ENCODE data around the gene PPAN.
A peak's percentile ranks its signal among the peaks of the same experiment; 100 is the strongest.

PPAN gene

DNA sequence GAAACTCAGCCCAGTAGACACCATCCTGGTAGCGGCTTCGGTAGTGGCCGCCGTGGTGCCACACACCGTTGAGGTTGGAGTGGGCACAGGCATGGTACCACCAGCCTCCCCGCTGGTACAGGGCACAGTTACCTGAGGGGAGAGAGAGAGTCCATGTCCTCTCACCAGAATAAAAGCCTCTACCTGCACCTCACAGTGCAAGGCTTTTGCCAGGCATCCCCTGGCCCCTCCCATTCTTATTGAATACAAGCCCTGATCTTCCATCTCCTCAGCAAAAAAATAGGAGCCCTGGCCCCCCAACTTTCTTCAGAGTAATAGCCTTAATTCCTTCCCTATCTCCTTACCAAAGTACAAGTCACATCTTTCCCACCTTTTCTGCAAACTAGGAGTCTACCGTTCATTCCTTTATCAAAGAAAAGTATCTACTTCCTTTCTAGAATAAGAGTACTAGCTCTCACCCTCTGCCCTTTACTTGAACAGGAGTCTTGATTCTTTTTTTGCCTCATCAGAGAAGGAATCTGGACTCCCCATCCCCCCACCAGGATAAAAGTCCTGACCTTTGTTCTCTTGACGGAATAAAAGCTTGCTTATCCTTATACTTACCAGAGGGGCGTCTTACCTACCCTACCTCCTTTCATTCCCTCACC lies 13.4 kb upstream of the PPAN start:
- no peak for DNase-seq

- no peak for DNase-seq
These were observed 12.6 kb upstream of the PPAN start for GRCh38 chr19:10093295-10094186.

GRCh38 chr19:10095622-10095947 lies 10.6 kb upstream of the PPAN start:
- DNase-seq = no peak

DNA sequence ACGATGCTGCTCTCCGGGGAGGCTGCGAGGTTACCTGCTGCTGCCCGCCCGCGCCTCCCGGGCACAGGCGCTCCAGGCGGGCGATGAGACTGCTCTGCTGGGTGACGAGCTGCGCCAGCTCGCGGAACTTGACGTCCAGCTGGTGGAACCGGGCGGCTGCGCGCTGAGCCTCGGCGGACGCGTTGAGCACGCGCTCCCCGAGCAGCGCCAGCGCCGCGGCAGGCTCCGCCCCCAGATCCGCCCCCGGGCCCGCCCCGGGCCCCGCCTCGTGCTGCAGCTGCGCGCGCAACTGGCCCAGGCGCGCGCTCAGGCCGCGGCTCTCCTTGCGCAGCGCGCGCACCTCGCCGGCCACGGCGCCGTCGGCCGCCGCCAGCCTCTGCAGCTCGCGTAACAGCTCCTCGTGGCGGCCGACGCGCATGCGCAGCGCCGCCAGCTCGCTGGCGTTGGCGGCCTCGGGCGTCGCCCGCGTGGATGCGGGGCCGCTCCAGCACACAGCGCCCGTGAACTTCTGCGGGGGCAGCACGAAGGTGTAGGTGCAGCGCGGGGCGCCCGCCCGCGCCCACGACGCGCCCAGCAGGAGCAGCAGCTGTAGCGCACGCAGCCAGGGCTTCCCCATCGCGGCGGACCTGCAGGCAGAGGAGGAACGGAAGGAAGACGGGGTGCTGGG lies 10.1 kb upstream of the PPAN start:
- DNase-seq = peak; percentile 37

DNA sequence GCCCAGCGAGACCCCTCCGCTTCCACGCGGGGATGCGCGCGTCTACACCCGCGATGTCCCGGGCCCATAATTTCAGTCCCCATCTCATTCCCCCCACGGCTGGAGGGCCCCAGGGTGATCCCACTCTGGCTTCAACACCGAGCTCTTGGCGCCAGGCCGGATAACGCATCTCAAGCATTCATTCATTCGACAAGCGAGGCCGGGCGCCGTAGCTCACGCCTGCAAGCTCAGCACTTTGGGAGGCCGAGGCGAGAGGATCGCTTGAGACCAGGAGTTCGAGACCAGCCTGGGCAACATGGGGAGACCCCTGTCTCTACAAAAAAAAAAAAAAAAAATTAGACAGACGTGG lies 9.6 kb upstream of the PPAN start:
- no peak for DNase-seq

DNA sequence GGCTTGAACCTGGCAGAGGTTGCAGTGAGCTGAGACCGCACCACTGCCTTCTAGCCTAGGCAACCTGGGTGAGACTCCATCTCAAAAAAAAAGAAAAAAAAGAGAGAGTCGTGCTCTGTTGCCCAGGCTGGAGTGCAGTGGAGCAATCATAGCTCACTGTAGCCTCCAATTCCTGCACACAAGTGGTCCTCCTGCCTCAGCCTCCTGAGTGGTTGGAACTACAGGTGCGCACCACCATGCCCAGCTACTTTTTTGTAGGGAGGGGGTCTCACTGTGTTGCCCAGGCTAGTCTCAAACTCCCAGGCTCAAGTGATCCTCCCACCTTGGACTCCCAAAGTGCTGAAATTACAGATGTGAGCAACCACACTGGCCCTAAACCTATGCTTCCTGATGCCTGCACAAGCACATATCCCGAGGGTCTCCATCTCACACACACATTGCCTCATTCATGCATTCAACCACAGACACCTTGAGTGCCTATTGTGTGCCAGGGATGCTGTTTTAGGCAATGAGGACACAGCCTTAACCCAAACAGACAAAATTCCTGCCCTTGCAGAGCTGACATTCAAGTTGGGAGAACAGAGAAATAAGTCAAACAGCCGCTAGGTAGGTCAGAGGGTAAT lies 5.9 kb upstream of the PPAN start:
- DNase-seq = no peak

- DNase-seq = no peak
These were observed 3.4 kb upstream of the PPAN start for GRCh38 chr19:10102787-10103236.

DNA sequence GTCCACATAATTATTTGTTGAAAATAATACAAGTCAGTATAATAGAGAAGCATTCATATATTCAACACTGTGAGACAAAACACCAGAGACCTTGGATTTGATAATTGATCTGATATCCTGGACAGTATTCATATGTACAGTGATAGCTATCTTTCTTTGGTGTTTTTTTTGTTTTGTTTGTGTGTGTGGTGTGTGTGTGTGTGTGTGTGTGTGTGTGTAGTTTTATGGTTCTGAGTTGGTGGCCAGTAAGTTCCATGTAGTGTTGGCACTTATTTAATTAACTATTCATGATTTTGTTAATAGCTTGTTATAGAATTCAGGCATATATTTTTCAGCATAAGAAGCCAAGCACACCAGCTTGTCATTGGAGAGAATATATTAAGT lies 2.0 kb upstream of the PPAN start:
- DNase-seq = no peak

- no peak for DNase-seq
These were observed 1.3 kb upstream of the PPAN start for GRCh38 chr19:10104665-10105508.

- no peak for DNase-seq
These were observed 558 bp upstream of the PPAN start for GRCh38 chr19:10105509-10106099.

- DNase-seq = no peak
These were observed 1.1 kb downstream of the PPAN start for GRCh38 chr19:10107254-10107653.

GRCh38 chr19:10107817-10108367 lies 1.7 kb downstream of the PPAN start:
- DNase-seq = no peak

- DNase-seq = no peak
These were observed 3.4 kb downstream of the PPAN start for GRCh38 chr19:10109528-10109927.

GRCh38 chr19:10110076-10110971 lies 4.2 kb downstream of the PPAN start:
- no peak for DNase-seq

DNA sequence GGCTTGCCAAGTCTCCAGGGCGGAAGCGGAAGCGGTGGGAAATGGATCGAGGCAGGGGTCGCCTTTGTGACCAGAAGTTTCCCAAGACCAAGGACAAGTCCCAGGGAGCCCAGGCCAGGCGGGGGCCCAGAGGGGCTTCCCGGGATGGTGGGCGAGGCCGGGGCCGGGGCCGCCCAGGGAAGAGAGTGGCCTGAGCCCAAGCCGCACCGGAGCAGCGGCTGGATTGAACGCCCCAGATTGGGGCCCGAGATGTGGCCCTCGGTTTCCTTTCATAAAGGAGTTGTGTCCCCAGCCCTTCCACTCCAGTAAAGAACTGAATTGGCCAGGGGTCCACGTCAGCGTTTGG lies 4.8 kb downstream of the PPAN start:
- DNase-seq = no peak

- DNase-seq = no peak
These were observed 5.2 kb downstream of the PPAN start, which contains the start of gene P2RY11 for GRCh38 chr19:10111405-10111811. TSS of gene P2RY11 (plus strand) at chr19:10111693. CDS start at chr19:10111722, 29 bp downstream.

DNA sequence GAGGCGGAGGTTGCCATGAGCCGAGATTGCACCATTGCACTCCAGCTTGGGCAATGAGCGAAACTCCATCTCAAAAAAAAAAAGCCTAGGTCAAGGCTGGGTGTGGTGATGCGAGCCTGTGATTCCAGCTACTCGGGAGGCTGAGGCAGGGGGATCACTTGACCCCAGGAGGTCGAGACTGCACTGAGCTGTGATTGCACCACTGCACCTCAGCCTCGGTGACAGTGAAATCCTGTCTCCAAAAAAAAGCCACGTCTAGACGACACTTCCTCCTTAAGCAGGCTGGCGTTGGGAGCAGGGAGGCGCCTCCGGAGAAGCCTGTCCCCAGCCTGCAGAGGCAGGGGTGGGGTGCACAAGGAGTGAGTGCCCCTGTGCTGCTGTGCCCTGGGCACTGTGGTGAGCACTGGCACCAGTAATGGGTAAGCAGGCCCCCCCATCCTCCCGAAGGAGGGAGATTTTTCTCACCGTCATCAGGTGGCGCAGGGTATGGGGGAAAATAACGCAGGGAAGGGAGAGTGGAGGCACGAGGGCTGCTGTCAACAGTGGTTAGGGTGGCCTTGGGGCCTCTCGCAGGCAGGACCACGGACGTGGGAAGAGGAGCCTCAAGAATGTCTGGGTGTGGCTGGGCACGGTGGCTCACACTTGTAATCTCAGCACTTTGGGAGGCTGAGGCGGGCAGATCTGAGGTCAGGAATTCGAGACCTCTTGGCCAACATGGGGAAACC lies 6.0 kb downstream of the PPAN start:
- no peak for DNase-seq

DNA sequence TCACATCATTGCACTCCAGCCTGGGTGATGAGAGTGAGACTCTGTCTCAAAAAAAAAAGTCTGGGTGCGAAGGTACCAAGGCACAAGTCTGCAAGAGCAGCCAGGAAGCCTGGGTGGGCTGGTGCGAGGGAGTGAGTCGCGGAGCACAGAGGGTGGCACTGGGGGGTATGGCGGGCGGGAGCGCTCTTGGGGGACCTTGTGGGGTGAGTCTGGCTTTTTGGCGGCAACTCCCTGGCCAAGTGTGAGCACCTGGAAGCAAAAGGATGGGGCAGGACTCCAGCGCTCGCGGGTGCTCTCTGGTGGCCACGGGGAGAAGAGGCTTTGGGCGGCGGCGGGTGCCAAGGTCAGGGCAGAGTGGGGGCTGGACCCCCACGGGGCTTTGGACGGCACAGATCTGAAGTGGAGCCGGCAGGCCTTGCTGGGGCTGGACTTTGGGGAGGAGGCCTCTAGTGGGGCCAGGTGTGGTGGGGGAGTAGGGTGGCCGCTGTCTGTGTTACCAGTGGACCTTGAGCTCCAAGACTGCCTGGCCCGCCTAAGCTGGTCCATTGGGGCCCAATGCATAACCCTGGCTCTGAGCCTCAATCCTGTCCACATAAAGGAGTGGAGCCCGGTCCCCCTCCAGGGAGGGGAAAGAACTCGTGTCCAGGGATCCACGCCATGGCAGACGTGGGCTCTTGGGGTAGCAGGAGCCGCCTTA lies 6.9 kb downstream of the PPAN start:
- no peak for DNase-seq

GRCh38 chr19:10113592-10113963 lies 7.4 kb downstream of the PPAN start:
- DNase-seq = no peak
